Esophagus muscularis mucosa (tissue), 4 donors: Measurements from ENCODE around the gene AKT3. TPM values are rescaled to one million over a fixed set of nuclear protein-coding genes. Genes with fewer than 3 reads are reported as not detected.
A peak's percentile ranks its signal among the peaks of the same experiment; 100 is the strongest.

Source experiments
- DNase-seq: peaks from one replicate; pipeline ENCODE4 v3.0.0-alpha.2; 2017; ENCODE audit errors: extremely low spot score
- H3K27ac ChIP-seq, 4 donors: fragments of 200-600 bp; sonication (generic); replicated peaks in 1 of 4; 1 replicate in 3 of 4; 2 replicates in 1 of 4; pipeline ENCODE4 v1.5.1; 2016 to 2019; ENCODE audit warnings: mild to moderate bottlenecking in 1 of 4
- H3K27me3 ChIP-seq, 4 donors: fragments of 200-600 bp; sonication (generic); one replicate each; pipeline versions ENCODE4 v1.5.1 to v1.6.0; 2016 to 2019
- H3K36me3 ChIP-seq, 4 donors: fragments of 200-600 bp; sonication (generic); one replicate each; pipeline ENCODE4 v1.5.1; 2016 to 2019
- H3K4me1 ChIP-seq, 4 donors: fragments of 200-600 bp; sonication (generic); one replicate each; pipeline ENCODE4 v1.5.1; 2016 to 2019
- H3K4me3 ChIP-seq, 4 donors: fragments of 200-600 bp; sonication (generic); 1 replicate in 2 of 4; 2 replicates in 2 of 4; pipeline ENCODE4 v1.5.1; 2016 to 2019; ENCODE audit warnings: mild to moderate bottlenecking in 4 of 4, moderate library complexity in 1 of 4
- H3K9me3 ChIP-seq, 4 donors: fragments of 200-600 bp; sonication (generic); 1 replicate in 3 of 4; 2 replicates in 1 of 4; pipeline ENCODE4 v1.5.1; 2016 to 2019
- EP300 ChIP-seq: sonication (generic); formaldehyde crosslinking; IDR thresholded peaks from one replicate; pipeline ENCODE4 v1.6.1; 2017; ENCODE audit warnings: antibody characterized with exemption
- POLR2A ChIP-seq: fragments of 450-650 bp; IDR thresholded peaks from one replicate; pipeline ENCODE4 v1.6.1; 2017; ENCODE audit warnings: antibody characterized with exemption, moderate library complexity, mild to moderate bottlenecking, low read depth
- POLR2AphosphoS5 ChIP-seq, 2 donors: sonication (generic); formaldehyde crosslinking; IDR thresholded peaks; one replicate each; pipeline ENCODE4 v1.6.1; 2017; ENCODE audit warnings: antibody characterized with exemption in 2 of 2
- WGBS: methylation state at CpG from one replicate; pipeline ENCODE4 v1.1.5; 2018; 5-methylcytosine and 5-hydroxymethylcytosine counted together
- intact Hi-C: fragments of 100-400 bp; cut with DNase I; formaldehyde crosslinking; loops from one replicate; pipeline ENCODE4 v1.15.1; 2023
- total RNA-seq, 4 donors: library from RNA; depleted of rRNA; stranded (reverse); fragments of >200 nt; gene quantifications; one replicate each; pipeline versions ENCODE4 v1.1.0 to v1.2.1, GENCODE V29; 2016
- TF ChIP-seq, protein P1 (sequence below), 3 experiments: fragments of 200-600 bp in 2 of 3; fragments of 450-650 bp in 1 of 3; sonication (generic) in 2 of 3; IDR thresholded peaks; one replicate each; pipeline ENCODE4 v1.5.1; 2017 to 2019; ENCODE audit warnings: antibody characterized with exemption in 3 of 3, mild to moderate bottlenecking in 2 of 3, moderate library complexity in 1 of 3

AKT3 gene
- 100 to 1,000 TPM in 1 of 4 donors, 10 to 100 TPM in 3; 63.9 to 104 (median 74.2) TPM for total RNA-seq

DNA sequence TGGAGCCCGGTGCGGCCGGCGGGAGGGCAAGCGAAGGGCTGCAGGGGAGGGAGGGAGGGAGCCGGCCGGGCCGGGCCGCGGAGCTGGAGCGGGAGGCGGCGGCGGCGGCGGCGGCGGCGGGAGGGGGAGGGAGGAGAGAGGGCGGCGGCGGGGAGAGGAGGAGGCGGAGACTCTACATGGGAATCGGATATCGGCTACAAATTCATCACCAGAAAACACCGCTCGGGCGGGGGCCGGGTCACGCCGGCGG, at the start of gene AKT3:
Gene AKT3 (minus strand): TSS at position 42 of the 250 bp plus-strand sequence. CDS start 7,073 bp downstream, outside the sequence.
- Histone ChIP-seq H3K27ac (peak within 1 kb of the TSS; percentile 97 to 99 (median 99)), H3K9me3 (no peaks in the 10 kb centered on the region), H3K27me3 (no peaks in the 10 kb centered on the region), H3K4me1 (peaks cover 3 to 37% (median 31%) of the 10 kb centered on the region in 4 donors), H3K4me3 (peak within 1 kb of the TSS; percentile 93 to 99 (median 96)), H3K36me3 (no peaks in the 10 kb centered on the region)
- WGBS, result no CpG with 5 or more reads among the region's 32 CpGs
- intact Hi-C loops, result loop anchor here (1.0 to 5.0 kb wide), 3 partner anchors 143 to 422 kb away; no protein-coding TSS in a partner anchor
- TF ChIP-seq, protein P1, sequence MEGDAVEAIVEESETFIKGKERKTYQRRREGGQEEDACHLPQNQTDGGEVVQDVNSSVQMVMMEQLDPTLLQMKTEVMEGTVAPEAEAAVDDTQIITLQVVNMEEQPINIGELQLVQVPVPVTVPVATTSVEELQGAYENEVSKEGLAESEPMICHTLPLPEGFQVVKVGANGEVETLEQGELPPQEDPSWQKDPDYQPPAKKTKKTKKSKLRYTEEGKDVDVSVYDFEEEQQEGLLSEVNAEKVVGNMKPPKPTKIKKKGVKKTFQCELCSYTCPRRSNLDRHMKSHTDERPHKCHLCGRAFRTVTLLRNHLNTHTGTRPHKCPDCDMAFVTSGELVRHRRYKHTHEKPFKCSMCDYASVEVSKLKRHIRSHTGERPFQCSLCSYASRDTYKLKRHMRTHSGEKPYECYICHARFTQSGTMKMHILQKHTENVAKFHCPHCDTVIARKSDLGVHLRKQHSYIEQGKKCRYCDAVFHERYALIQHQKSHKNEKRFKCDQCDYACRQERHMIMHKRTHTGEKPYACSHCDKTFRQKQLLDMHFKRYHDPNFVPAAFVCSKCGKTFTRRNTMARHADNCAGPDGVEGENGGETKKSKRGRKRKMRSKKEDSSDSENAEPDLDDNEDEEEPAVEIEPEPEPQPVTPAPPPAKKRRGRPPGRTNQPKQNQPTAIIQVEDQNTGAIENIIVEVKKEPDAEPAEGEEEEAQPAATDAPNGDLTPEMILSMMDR (IDR thresholded peaks at IDR 0.05), result no peak
- TF ChIP-seq POLR2AphosphoS5 (IDR thresholded peaks at IDR 0.05) (no peak), EP300 (no peak), POLR2A (no peak)
- peak; percentile 95 for DNase-seq

DNA sequence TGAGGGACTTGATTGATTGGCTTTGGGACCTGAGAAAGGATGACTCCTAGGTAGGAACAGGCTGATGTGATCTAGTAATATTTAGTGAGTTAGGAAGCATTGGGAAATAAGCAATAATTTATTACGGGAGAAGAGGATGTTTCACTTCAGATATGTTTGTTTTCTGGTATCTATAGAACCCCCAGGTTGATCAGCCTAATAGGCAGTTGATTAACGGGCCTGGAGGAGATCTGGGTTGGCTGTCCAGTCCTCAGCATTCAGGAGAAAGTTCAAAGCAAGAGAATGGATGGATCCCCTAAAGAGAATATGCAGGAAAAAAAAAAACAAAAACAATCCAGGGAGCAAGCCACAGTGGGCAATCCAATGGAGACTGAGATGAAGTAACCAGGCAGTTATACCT, 48.2 kb upstream of the AKT3 start:
- no peak for TF ChIP-seq POLR2A
- TF ChIP-seq POLR2AphosphoS5 (IDR thresholded peaks at IDR 0.05), result no peak
- TF ChIP-seq EP300, result no peak
- Histone ChIP-seq H3K27ac (no peak overlapping the region), H3K36me3 (no peaks in the 10 kb centered on the region), H3K9me3 (no peaks in the 10 kb centered on the region), H3K4me1 (no peaks in the 10 kb centered on the region), H3K4me3 (no peak overlapping the region), H3K27me3 (peaks cover 0 to 4% (median 0%) of the 10 kb centered on the region in 4 donors)
- 79% methylated on average over 2 of the region's 2 CpGs for WGBS
- no peak for DNase-seq
- intact Hi-C loops, result no loop called here

DNA sequence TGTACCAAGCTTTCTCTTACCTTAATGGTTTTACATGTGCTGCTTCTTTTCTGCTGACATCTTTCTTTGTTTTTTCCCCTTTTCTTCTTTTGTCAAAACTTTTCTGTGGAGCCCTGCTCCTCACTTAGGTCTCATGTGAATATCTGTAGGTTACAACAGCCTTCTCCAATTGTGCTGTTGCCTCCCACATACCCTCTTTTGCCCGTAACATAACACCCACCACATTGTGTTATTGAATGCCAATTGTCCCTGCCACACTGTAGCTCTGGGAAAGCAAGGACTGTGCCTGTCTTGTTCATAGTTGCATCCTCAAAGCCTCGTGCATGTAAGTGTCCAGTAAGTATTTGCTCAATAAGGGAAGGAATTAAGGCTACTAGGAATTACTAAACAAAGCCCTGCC, 46.3 kb upstream of the AKT3 start:
- H3K36me3 ChIP-seq, result no peaks in the 10 kb centered on the region
- WGBS, result 81% methylated on average over 2 of the region's 2 CpGs
- H3K4me1 ChIP-seq, result no peaks in the 10 kb centered on the region
- no peak for DNase-seq
- H3K27ac ChIP-seq, result no peak overlapping the region
- H3K9me3 ChIP-seq, result no peaks in the 10 kb centered on the region
- H3K27me3 ChIP-seq, result peaks cover 0 to 4% (median 0%) of the 10 kb centered on the region in 4 donors
- intact Hi-C loops, result no loop called here
- no peak overlapping the region for H3K4me3 ChIP-seq
- TF ChIP-seq EP300 (no peak), POLR2A (no peak), POLR2AphosphoS5 (IDR thresholded peaks at IDR 0.05) (no peak)
- TF ChIP-seq, protein P1 (IDR thresholded peaks at IDR 0.05), result no peak

DNA sequence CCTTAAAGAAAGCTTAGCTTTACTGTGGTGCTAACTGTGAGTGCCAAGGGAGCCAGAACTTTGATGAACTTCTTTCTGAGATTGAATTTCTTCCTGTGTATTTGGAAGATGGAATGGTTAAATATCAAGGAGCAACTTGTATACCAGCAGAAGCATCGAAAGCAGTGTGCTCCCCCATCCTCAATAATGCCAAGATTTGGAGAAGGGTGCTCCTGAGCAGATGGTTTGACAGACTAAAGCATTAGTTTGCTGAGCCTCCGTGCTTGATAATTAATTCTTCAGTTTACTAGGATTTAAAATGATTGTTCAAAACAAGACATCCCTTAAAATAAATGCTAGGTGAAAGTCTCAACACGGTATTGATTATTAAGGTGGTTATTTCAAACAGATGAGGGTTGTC, 42.4 kb upstream of the AKT3 start:
- no peak for DNase-seq
- Histone ChIP-seq H3K27me3 (peaks cover 0 to 3% (median 0%) of the 10 kb centered on the region in 4 donors), H3K36me3 (no peaks in the 10 kb centered on the region), H3K4me3 (no peak overlapping the region), H3K27ac (no peak overlapping the region), H3K9me3 (no peaks in the 10 kb centered on the region), H3K4me1 (no peaks in the 10 kb centered on the region)
- WGBS, result 84% methylated on average over 3 of the region's 3 CpGs
- TF ChIP-seq POLR2A (no peak), POLR2AphosphoS5 (IDR thresholded peaks at IDR 0.05) (no peak), EP300 (no peak)
- TF ChIP-seq, protein P1 (IDR thresholded peaks at IDR 0.05), result no peak
- intact Hi-C loops, result no loop called here

DNA sequence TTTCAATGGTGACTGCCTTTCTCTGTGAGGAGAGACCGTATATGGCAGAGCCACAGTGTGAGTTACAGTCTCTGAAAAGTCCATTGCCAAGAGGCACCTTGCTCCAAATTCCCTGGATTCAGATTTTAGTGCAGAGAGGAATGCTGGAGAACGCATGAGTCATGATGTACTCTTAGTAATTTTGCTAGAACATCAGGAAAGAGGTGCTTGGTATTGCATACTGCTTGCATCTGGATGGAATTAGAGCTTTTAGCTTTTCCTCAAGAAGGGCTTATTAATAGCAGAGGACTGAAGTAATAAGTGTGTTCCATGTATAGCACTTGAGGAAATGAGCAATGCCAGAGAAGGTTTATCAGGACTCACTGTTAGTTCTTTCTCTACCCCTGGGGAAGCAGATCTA, 40.5 kb upstream of the AKT3 start:
- Histone ChIP-seq H3K27me3 (no peaks in the 10 kb centered on the region), H3K4me1 (no peaks in the 10 kb centered on the region), H3K9me3 (no peaks in the 10 kb centered on the region), H3K27ac (no peak overlapping the region), H3K4me3 (no peak overlapping the region), H3K36me3 (no peaks in the 10 kb centered on the region)
- WGBS, result 50% methylated on average over 2 of the region's 2 CpGs
- intact Hi-C loops, result no loop called here
- TF ChIP-seq EP300, result no peak
- no peak for TF ChIP-seq POLR2A
- TF ChIP-seq, protein P1 (IDR thresholded peaks at IDR 0.05), result no peak
- TF ChIP-seq POLR2AphosphoS5 (IDR thresholded peaks at IDR 0.05), result no peak
- no peak for DNase-seq
